Measurements from ENCODE around the gene PPFIA1.

The PPFIA1 gene

DNA sequence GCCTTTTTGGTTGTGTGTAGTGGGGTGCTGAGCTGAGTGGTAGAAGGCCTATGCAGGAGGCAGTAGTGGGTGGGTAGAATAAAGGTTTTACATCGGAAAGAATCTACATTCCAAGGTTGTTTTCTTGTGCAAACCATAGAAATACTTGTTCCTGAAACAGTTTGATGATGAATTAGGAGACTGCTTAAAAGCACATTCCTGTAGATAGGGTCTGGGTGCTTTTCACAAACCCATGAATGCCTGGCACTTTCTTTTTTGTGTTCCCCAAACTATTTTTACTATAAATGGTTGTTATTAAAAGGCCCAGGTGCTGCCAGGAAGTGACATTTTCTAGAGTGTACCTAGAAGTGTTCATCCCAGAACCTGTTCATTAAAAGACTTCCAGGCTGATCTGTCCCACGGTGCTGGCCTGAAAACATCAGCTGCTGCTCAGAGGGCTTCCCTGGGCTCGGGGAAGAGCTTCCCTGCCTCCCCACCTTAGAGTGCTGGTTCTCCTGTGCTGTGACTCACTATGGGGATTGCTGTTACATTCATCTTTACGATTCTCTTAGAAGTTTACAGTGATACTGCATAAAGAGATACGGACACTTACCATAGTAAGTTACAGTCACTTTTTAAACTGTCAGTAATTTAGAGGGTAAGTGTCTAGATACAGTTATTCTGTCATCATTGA is 27.9 kb downstream of the PPFIA1 start:
- no peak for DNase-seq

DNA sequence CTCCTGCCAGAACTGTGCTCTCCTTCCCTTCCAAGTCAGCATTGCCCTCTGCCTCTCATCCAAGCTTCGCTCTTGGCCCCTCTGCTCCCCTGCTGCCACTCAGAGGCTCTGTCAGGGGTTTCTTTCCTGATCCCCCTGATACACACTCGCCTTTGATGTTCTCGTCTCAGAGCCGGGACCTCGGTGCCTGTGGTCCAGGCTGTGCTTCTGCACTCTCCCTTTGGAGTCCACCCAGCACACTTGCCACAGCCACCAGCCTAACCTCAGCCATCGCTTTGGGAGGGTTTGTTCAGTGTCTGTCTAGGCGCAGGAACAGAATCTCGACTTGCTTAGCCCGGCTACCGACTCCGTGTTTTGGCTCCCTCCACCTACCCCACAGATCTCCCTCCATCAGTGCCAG is 29.1 kb downstream of the PPFIA1 start:
- DNase-seq: no peak

- no peak for DNase-seq
These were observed 30.7 kb downstream of the PPFIA1 start for GRCh38 chr11:70301191-70301590.

DNA sequence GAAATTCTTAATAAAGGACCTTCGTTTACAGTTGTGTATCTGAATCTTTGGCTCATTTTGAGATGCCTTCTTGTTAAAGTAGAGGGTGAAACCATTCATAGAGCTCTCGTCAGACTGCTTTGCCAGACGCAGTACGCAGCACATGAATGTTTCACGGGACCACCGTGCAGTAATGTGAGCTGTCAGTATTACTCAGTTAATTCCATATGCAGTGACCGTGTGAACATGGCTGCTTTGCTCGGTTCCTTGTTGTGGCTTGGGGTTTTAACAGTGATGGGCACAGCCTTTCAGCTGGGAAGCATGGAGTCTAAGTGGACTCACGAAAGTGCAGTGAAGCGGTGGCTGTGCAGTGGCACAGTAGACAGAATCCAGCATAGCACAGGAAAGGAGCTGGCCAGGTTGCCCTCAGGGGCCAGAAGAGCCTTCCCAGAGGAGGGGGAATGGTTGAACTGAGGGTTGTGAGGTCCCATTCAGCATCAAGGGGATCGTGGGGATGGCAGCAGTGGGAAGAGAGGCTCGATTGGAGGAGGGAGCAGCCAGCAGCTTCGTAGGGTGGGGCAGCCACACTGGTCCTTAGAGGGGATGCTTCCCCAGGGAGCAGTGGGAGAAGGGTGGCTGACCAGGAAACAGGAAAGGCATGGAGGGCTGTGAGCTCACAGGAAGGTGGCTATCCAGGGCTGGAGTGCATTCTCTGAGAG is 31.4 kb downstream of the PPFIA1 start:
- DNase-seq: no peak

DNA sequence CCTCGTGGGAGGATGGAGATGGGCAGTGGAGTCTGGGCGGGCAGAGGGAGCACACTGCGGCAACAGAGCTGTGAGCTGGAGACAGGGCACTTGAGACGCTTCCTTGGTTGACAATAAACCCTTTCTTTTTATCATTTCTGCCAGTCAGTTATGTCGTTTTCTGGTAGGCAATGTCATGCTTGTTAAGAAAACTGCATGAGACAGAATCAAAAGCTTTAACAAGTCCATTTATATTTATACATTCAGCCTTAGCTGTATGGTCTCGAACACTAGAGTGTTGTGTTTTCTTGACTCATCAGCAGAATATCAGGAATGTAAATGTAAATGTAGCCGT is 31.9 kb downstream of the PPFIA1 start:
- DNase-seq: no peak

DNA sequence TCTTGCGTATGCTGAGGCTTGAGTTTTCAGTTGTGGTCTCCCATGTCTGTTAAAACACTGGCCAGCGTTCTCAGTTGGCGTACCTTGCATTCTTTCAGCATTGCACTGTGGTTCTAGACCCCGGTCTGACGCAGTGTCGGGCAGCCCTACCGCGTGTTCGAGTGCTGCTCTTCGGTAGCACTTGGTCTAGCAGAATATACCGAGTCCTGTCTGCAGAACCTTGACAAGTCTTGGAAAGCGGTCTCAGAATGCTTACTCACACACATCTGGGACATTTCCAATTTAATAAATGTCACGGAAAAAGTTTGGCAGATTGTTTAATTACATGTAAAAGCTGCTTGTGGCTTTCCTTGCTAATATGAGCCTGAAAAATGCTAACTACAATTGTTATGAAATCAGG is 32.6 kb downstream of the PPFIA1 start:
- DNase-seq: no peak

DNA sequence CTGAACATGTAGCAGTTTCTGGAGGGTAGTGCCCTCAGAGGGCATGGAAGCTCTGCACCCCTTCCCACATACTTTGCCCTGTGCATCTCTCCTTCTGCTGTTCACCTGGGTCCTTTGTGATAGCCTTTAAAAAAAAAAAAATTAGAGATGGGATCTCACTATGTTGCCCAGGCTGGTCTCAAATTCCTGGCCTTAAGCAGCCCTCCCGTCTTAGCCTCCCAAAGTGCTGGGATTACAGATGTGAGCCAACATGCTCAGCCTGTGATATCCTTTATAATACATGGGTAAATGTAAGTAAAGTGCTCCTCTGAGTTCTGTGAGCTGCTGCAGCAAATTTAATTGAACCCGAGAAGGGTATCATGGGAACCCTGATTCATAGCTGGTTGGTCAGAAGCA is 33.7 kb downstream of the PPFIA1 start:
- DNase-seq: no peak

GRCh38 chr11:70305501-70305900 is 35.0 kb downstream of the PPFIA1 start:
- no peak for DNase-seq

DNA sequence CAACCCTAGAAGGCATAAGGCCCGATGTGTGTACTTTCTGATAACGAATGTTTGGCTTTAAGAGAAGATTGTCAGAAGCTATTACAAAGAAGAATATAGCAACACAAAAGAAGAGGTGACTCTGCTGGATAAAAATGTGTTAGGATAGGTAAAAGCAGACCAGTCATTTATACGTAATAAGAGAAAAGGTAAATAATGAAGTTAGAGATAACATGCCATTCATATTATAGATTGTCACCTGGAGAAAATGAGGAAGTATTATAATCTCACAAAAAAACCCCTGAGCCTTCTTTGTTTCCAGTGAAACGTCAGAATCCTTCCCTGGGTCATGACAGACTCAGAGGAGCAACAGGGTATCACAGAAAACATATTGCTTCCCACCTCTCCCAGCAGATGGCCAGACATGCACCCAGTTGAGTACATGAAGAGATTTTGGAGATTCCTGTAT is 36.1 kb downstream of the PPFIA1 start:
- no peak for DNase-seq

GRCh38 chr11:70307176-70307575 is 36.7 kb downstream of the PPFIA1 start:
- DNase-seq: no peak

GRCh38 chr11:70311616-70312015 is 41.1 kb downstream of the PPFIA1 start:
- DNase-seq: no peak

DNA sequence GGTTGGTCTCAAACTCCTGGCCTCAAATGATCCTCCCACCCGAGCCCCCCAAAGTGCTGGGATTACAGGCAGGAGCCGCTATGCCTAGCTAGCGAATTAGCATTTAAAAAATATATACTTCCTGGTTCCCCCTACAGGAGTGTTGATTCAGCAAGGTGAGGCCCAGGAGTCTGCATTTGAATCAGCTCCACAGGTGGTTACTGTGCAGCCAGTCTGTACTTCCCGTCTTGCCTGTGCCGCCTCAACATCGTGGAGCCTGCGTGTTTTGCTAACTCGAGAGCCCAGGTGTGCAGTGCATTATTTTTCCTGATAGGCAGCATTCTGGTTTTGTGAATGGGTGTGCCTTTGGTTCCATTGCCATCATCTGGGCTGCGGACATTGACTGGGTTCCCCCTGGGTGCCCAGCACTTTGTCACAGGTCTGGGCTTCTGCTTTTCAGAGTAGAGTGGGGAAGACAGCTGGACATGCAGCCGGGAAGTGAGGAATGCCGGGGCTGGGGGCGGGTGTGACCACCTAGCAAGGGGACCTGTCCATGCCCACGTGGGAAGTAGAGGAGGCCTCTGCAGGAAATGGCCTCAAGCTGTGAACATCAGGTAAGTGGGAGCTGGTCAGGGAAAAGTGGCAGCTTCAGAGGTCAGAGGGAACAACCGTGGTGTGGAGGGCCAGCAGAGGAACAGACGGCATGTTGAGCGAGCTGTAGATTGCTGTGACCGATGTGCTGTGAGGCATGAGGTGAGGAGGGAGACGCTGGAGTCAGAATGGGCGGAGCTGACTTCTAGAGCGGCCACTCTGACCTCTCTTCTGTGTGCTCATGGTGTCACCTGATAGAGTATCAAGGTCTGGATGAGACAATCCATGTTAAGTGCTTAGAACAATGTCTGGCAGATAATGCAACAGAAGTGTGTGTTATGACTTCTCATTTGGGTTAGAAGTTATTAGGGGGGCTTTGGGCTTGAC is 42.2 kb downstream of the PPFIA1 start:
- no peak for DNase-seq

- no peak for DNase-seq
These were observed 43.5 kb downstream of the PPFIA1 start for GRCh38 chr11:70313945-70314344.

DNA sequence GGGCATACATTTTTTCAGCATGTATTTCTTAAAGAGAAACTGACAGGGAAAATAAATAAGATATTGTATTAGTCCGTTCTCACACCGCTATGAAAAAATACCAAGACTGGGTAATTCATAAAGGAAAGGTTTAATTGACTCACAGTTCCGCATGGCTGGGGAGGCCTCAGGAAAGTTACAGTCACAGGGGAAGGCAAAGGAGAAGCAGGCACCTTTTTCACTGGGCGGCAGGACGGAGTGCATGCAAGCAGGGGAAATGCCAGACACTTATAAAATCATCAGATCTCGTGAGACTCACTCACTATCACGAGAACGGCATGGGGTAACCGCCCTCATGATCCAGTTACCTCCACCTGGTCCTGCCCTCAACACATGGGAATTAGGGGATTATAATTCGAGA is 44.2 kb downstream of the PPFIA1 start:
- no peak for DNase-seq

DNA sequence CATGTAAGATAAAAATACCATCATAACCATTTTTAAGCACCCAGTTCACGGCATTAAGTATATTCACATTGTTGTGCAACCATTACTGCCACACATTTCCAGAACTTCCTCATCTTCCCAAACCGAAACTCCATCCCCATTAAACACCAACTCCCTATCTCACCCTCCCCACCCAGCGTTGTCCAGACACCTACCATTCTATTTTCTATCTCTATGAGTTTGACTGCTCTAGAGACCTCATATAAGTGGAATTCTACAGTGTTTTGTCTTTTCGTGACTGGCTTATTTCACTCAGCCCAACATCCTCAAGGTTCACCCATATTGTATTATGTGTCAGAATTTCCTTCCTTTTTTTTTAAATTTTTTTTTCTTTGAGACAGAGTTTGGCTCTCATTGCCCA is 45.2 kb downstream of the PPFIA1 start:
- no peak for DNase-seq

DNA sequence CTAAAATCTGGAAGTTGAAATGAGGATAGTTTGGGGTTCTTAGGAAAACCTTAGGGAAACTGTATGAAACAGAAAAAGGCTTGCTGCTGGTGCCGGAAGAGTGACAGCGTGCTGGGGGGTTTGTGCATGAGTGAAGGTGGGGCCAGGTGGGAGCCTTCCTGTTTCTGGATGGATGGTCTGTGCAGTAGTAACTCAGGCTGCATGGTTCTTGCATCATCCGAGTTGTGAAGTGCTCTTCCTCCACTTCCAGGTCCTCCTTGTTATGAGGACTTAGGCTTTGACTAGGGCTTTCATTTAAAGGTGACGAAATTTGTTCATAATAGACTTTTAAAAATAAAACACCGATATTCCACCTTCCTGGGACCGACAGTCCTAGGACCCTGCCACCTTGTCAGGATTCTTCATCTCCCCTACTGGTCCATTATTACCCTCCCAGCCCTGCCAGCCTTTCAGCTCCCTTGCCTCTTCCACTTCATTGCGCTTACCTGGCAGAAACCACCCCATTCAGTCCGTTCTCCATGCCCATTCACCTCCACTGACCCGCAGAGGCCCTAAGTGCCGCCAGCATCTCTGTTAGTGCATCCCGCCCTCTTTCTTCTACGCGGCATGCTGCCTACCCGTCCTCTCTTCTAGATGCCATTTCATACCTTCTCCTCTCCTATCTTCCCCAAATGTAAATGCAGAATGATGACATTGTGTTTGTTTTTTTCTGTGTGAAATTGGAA is 47.3 kb downstream of the PPFIA1 start:
- no peak for DNase-seq

DNA sequence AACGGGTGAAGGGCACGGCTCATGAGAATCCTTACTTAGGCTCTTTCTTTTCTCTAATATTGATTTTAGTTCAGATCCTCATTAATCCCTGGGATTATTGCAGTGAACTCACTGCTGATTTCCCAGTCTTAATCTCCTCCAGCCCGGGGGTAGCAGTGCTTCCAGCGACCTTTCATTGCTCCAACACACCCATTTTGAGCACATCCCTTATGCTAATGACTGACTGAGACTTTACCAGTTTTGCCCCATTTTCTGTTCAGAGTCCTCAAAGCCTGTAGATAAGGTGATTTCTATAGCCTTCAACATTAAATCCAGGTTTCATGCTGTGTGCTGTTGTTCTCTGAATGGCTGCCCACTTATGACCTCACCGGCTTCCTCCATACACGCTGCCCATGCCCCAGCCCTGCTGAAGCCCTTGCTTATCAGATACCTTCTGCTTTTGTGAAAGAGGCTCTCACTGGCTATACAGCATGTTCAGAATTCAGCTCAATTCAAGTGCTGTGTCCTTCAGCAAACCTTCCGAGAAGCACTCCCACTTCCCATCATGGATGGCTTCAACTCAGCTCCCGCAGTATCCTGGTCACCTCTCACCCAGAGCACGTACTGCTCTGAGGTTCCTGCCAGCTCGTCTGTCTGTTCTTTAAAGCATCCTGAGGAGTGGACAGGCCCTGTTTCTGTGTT is 49.0 kb downstream of the PPFIA1 start:
- DNase-seq: no peak

DNA sequence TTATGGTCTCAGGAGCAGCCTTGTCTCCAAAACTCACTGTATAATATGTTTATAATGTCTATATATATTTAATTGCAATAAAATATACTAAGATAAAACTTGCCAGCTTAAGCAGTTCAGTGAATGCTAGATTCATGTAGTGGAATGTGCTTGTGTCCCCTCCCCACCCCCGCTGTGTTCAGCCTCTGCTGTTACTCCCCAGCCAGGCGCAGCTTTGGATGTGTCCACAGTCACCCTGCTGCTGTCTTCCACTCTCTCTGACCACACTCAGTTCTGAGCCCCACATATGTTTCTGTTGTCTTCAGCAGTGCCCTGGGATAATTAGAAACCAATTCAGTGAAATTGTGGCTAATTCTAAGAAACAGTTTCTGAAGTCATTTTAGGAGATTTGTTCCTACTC is 52.2 kb downstream of the PPFIA1 start:
- no peak for DNase-seq

GRCh38 chr11:70323806-70324205 is 53.3 kb downstream of the PPFIA1 start:
- no peak for DNase-seq

DNA sequence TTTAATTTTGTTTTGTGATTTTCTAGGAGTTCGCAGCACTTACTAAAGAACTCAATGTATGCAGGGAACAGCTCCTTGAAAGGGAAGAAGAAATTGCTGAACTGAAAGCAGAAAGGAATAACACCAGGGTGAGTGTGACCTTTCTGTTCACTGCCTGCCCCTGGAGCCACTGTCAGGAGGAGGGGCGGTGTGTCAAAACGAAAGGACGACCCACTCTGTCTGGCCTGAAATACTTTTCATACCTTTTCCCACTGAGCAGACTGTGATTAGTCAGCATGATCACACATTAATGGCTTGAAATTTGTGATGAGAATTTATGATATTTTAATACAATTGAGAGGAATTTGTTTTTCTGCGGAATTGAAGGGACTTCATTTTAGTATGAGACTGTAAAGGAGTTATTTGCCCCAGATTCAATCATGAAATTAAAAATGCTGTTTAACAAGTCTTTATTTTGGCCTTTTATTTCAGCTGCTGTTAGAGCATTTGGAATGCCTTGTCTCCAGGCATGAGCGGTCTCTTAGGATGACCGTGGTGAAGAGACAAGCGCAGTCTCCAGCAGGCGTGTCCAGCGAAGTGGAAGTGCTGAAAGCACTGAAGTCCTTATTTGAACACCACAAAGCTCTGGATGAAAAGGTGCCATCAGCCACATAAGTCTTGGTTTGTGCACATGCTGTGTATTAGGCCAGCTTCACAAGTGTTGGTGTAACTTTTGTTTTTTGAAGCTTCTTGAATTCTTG is 54.1 kb downstream of the PPFIA1 start:
- no peak for DNase-seq

GRCh38 chr11:70325824-70326223 is 55.3 kb downstream of the PPFIA1 start:
- no peak for DNase-seq

- no peak for DNase-seq
These were observed 55.9 kb downstream of the PPFIA1 start for GRCh38 chr11:70326365-70326811.
